ENCODE data around the gene TMEM120B.
A peak's percentile ranks its signal among the peaks of the same experiment; 100 is the strongest.

Gene TMEM120B

DNA sequence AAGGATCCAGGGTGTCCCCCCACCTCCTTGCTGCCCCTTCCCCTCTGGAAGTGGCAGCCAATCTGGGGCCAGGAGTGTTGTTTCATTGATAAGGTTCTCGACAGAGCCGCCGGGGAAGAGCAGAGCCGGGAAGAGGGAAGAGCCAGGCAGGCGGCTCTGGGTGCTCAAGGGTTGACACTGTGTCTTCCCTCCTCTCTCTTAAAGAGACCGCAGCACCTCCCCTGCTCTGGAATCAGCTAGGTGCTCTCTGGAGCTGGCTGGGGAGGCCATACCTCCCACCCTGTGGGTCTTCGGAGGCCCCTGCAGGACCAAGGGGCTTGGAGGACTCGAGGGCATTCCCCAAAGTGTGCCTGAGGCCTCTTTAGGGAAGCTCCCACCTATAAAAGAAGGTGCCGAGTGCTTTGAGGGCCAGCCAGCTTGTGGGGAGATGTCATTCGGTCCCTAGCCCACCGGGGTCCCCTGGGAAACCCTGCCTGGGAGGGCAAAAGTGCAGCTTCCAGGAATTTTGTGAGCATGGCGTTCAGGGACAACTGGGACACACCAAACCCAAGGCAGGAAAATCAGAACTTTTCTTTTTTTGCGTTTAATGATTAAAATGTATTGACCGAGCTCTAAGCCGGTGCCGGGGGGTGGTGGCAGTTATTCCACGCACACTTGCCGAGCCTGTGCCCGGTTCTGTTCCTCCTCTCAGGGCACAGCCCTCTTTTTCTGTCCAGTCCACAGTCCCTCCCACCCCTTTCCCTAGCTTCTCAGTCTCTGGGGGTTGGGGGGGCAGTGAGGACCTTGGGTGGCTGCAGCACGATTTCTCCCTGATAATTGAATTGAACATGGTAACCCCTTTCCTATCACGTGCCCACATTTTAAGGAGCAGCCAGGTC is 94.2 kb downstream of the TMEM120B start:
- H3K27ac ChIP-seq = peak overlapping the region; percentile 77 to 100
- no peak for DNase-seq (ENCODE audit: low spot score)

DNA sequence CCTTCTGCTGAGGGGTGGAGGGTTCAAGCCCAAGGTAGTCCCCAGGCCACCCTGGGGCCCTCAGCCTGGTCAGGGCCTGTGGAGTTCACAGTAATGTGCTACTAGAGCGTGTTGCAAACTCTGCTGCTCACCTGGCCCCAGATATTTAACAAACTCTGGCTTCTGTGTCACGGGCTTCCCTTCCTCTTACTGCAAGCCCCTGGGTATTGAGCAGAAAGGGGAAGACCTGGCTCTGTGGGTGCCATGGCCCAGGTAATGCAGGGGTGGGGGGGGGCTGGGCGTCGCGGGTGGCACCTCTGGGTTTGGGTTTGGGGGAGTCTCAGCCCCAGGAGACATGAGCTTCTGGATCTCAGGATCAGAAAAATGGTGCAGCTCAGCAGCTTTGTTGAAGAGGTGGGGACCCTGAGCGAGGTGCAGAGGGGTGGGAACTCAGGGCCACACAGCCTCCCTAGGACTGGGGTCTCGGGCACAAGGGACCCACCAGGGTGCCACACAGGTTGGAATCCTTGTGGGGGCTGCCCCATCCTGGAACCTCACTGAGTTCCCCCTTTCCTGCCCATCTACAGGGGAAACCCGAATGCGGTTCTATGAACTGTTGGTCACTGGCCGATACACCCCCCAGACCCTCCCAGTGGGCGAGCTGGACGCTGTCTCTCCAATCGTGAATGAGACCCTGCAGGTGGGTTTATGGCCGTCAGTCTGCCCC is 95.2 kb downstream of the TMEM120B start:
- Histone ChIP-seq H3K4me3 (no peak overlapping the region), H3K27ac (no peak overlapping the region)
- TF ChIP-seq, protein P1, sequence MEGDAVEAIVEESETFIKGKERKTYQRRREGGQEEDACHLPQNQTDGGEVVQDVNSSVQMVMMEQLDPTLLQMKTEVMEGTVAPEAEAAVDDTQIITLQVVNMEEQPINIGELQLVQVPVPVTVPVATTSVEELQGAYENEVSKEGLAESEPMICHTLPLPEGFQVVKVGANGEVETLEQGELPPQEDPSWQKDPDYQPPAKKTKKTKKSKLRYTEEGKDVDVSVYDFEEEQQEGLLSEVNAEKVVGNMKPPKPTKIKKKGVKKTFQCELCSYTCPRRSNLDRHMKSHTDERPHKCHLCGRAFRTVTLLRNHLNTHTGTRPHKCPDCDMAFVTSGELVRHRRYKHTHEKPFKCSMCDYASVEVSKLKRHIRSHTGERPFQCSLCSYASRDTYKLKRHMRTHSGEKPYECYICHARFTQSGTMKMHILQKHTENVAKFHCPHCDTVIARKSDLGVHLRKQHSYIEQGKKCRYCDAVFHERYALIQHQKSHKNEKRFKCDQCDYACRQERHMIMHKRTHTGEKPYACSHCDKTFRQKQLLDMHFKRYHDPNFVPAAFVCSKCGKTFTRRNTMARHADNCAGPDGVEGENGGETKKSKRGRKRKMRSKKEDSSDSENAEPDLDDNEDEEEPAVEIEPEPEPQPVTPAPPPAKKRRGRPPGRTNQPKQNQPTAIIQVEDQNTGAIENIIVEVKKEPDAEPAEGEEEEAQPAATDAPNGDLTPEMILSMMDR (IDR thresholded peaks at IDR 0.05) = no peak
- DNase-seq (ENCODE audit: low spot score) = no peak

More for the DNA sequence above, 94.2 kb downstream of the TMEM120B start:
- peak overlapping the region; percentile 94 for H3K4me3 ChIP-seq
- TF ChIP-seq, protein P1 (IDR thresholded peaks at IDR 0.05) = no peak

DNA sequence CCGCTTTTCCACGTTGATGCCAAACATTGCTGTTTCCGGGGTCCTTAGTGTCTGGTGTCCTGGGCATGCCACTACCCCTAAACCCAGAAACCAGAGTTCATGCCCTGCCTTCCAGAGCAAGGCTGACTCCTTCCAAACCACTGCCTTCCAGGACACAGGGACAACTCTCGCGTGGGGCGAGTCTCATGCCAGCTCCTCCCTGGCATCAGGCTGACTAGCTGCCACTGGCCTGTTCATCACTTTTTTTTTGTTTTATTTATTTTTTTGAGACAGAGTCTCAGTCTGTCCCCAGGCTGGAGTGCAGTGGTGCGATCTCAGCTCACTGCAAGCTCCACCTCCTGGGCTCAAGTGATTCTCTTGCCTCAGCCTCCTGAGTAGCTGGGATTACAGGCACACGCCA is 96.1 kb downstream of the TMEM120B start:
- TF ChIP-seq, protein P1 (IDR thresholded peaks at IDR 0.05) = no peak
- no peak overlapping the region for H3K27ac ChIP-seq
- H3K4me3 ChIP-seq = no peak overlapping the region
- DNase-seq (ENCODE audit: low spot score) = no peak

DNA sequence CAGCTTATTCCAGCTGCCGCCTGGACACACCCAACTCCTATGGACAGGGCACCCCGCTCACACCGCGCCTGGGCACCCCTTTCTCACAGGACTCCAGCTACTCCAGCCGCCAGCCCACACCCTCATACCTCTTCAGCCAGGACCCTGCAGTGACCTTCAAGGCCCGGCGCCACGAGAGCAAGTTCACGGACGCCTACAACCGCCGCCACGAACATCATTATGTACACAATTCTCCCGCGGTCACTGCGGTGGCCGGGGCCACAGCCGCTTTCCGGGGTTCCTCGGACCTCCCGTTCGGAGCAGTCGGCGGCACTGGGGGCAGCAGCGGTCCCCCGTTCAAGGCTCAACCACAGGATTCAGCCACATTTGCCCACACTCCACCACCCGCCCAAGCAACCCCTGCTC is 97.2 kb downstream of the TMEM120B start:
- TF ChIP-seq, protein P1 (IDR thresholded peaks at IDR 0.05) = no peak
- Histone ChIP-seq H3K4me3 (no peak overlapping the region), H3K27ac (no peak overlapping the region)
- no peak for DNase-seq (ENCODE audit: low spot score)

DNA sequence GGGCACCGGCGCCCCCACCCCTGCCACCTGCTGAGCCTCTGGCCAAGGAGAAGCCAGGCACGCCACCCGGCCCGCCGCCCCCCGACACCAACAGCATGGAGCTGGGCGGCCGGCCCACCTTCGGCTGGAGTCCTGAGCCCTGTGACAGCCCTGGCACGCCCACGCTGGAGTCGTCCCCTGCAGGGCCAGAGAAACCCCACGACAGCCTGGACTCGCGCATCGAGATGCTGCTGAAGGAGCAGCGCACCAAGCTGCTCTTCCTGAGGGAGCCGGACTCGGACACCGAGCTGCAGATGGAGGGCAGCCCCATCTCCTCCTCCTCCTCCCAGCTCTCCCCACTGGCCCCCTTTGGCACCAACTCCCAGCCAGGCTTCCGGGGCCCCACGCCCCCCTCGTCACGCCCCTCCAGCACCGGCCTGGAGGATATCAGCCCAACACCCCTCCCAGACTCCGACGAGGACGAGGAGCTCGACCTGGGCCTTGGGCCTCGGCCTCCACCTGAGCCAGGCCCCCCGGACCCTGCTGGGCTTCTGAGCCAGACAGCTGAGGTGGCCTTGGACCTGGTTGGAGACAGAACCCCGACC is 97.8 kb downstream of the TMEM120B start:
- Histone ChIP-seq H3K4me3 (no peak overlapping the region), H3K27ac (peak overlapping the region in 1 of 2 donors; percentile 93)
- TF ChIP-seq, protein P1 (IDR thresholded peaks at IDR 0.05) = no peak
- no peak for DNase-seq (ENCODE audit: low spot score)

DNA sequence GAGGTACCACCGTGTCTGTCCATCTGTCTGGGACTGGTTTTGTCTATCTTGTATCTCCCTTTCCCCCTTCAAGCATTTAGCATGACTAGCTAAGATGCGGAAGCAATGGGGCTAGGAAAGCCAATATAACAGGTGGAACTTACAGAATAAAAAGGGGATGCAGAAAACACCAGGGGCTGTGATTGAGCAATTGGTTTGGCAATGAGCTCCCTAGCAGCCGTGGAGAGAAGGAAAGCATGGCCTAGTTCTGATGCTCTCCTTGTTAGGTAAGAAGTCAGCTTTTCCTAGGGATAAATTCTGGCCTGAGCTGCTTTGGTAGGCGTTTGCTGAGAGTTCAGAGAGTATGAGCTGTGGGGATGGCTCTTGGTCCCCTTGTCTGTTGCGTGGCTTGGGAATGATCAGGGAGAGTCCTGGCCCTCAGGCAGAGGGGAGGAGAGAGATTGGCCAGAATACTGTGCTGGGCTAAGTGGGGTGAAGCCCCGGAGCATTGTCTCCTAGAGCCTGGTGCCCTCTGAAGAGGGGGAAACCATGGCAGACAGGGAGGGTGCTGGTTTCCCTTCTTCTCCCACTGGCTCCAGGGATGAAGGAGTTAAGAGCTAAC is 98.4 kb downstream of the TMEM120B start:
- no peak for DNase-seq (ENCODE audit: low spot score)
- peak overlapping the region; percentile 86 for H3K4me3 ChIP-seq
- peak overlapping the region; percentile 74 to 93 for H3K27ac ChIP-seq
- TF ChIP-seq, protein P1 (IDR thresholded peaks at IDR 0.05) = no peak
